ENCODE data around the gene GRM8.

DNA sequence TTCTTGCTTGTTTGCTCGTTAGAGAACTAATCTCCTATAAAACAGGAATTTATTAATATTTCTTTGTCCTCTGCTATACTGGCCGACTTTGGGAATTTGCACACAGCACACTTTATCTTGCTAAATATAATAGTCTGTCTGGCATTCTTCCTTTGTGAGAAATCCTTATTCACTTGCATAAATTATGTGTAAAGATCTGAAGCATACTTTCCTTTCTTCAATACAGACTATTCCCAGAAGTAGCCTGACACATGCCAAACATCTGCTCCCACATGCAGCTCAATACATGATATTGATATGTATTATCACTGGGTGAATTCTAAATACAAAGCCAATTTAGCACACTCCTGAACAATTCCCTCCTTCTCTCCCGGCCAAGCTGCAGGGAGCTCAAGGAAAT lies 273.9 kb downstream of the GRM8 start:
- no peak for TF ChIP-seq SUZ12 (IDR thresholded peaks at IDR 0.05; ENCODE audit: extremely low read depth, insufficient read depth, insufficient read length)
- TF ChIP-seq YY1 (IDR thresholded peaks at IDR 0.05; ENCODE audit: insufficient read depth, insufficient read length) = no peak
